ENCODE measurements around the gene SCGN.

The SCGN gene, protein sequence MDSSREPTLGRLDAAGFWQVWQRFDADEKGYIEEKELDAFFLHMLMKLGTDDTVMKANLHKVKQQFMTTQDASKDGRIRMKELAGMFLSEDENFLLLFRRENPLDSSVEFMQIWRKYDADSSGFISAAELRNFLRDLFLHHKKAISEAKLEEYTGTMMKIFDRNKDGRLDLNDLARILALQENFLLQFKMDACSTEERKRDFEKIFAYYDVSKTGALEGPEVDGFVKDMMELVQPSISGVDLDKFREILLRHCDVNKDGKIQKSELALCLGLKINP

DNA sequence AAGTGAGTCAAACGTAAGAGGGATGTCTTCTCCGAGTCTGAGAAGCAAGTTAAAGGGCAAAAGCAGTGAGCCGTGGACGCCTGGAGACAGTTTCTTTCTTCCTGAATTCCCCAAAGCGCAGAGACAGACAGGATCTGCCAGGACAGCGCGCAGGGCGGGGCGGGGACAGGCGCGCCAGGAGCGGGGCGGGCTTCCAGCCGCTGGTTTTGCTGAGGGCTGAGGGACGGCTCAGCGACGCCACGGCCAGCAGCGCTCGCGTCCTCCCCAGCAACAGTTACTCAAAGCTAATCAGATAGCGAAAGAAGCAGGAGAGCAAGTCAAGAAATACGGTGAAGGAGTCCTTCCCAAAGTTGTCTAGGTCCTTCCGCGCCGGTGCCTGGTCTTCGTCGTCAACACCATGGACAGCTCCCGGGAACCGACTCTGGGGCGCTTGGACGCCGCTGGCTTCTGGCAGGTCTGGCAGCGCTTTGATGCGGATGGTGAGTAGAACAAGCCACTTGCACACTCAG lies at the start of gene SCGN:
Gene SCGN, plus strand, starts transcription at position 209 of the 509 bp plus-strand sequence. Its CDS starts 189 bp downstream, at position 398.
- peak; percentile 57 for DNase-seq

DNA sequence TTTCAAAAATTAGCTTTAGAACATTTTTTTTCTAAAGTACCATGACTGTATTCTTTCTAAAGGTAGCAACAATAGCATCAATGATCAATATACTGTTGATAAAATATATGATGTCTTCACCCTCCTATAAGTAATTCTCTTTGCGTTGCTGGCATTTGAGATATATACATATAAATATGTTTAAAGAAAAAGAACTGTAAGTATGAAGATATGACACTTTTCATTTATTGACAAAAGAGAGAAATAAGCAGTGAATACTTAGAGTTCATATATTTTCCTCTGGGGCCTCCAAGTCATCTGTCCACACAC lies 49.4 kb upstream of the SCGN start:
- DNase-seq = no peak

DNA sequence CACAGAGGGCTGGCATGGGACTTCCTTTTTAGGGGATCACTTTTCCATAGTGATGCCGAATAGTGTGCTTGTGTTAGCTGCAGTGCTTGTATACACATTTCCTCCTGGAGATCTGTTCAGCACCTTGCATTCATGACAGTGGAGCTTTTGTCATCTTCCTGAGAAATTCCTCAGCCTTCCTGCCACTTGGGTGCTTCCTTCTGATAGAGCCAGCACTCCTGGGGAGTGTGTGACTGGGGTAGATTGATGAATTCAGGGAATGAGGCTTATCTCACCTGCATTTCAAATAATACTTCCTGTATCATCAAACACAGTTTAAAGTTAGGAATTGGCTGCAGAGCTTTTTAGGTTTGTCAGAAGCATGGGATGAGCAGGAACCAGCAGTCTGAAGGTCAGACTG lies 48.8 kb upstream of the SCGN start:
- DNase-seq = no peak

DNA sequence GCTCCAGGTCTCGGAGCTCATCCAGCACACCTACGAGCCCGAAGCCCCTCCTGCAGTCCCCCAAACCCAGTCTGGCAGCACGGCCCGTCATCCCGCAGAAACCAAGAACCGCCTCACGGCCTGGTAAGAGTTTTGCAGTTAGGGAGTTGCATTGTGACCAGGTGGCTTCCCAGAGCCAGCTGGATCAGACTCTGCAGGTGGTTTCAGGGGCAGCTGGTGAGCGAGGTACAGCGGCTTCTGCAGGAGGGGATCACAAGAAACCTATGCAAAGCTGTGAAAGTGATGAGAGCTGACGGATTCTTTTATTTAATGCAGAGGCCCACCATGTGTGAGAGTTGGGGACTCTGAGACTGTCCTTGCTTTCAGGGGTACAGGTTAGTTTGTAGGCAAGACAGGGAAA lies 45.9 kb upstream of the SCGN start:
- DNase-seq = no peak

DNA sequence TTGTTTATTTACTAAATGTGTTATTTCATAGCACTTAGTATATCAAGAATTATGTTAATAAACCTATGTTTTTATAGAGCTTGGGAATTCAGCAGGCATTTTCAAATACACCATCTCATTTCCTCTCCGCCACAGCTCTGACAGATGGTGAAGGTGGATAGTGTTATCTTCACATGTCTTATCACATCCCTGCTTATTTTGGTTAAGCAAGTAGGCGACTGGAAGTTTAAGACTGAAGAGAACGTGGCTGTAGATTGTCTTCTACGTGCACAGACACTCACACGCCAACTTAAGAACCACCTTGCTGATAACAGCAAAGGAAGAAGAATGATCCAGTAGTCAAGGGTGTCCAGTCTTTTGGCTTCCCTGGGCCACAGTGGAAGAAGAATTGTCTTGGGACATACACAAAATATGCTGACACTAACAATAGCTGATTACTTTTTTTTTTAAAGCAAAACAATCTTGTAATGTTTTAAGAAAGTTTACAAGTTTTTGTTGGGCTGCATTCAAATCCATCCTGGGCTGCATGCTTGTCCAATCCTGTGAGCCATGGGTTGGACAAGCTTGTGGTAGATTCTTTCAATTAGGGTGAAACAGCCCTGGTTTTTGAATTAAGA lies 43.3 kb upstream of the SCGN start:
- DNase-seq = no peak

DNA sequence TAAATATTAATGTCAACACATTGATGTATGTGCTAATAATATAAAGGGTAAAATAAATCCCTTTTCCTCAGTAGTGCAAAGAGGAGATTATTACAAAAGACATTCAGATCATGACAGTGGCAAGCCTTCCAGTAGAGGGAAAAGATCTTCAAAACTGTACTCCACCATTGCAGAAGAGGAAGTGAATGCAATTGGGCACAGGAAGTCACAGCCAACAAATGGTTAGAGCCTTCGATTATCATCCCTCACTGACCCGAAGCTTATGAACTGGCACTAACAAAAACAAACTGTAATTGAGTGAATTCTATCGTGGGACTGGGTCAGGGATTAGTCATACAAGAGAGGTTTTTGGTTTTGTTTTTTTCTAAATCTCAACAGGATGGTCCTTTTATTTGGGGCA lies 39.3 kb upstream of the SCGN start:
- no peak for DNase-seq

DNA sequence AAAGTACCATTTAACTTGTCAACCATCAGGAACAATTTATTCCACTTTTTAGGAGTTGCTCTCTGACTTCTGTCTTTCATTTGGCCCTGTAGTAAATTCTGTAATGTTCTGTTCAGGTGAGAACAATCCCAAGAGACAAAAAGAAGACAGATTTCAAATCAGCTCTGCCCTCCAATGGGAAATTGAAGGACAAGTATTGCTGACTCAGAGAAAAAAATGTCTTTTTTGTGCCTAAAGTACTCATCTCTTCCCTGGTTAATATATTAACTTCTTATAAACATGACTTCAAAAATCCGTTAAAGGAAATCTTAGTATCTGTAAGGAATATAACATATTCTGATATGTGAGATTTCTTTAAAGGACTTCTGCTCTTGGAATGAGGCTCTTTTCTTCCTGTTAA lies 38.6 kb upstream of the SCGN start:
- no peak for DNase-seq

DNA sequence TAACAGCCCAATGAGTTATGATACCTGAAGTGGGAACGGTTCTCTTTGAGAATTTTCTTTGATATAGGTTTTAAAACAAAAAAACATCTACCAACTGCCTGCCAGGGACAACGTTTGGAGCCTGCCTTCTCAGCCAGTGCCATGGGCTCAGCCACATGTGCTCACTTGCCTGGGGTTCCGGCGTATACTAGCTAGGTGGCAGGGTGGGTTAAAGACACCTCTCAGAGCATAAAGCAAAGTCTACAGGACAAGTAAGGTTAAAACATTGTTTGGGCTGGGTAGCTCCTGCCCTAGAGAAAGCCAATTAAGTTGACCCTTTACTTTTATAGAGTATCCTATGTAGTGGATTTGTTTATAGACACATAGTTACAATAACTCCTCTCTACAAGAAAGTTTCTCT lies 38.0 kb upstream of the SCGN start:
- no peak for DNase-seq

DNA sequence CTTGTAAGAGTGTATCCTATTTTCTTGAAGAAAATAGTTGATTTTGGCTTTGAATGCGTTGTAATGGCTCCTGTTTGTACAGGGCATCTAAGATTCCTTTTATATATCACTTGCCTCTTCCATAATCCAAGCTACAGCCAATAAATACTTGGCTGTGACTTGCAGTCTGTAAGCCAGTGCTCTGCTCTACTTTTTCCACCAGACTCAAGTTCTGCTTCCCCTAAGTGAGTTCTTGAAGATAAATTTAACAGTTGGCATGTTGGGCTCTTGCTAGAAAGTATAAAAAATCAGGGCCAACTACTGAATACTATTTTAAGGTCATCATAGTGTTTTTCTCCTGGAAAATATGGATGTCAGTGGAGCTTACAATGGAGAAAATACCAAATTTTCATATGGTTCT lies 36.5 kb upstream of the SCGN start:
- no peak for DNase-seq

DNA sequence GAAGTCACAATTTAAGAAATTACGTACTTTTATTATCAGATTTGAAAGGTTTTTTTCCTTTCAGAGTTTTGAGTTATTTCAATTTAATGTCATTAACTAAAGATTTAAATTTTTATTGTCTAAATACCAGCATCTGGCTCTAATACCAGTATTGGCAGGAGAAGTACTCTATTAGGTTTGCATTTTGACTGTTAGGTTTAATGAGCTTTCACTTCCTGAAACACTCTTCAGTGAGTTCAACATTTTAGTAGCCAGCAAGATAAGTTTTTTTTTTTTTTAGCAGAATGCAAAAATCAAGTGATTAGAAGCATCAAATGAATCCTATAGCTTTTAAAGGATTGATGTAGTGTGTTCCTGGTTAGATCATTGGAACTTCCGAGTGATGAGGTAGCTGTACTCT lies 34.0 kb upstream of the SCGN start:
- DNase-seq = no peak

DNA sequence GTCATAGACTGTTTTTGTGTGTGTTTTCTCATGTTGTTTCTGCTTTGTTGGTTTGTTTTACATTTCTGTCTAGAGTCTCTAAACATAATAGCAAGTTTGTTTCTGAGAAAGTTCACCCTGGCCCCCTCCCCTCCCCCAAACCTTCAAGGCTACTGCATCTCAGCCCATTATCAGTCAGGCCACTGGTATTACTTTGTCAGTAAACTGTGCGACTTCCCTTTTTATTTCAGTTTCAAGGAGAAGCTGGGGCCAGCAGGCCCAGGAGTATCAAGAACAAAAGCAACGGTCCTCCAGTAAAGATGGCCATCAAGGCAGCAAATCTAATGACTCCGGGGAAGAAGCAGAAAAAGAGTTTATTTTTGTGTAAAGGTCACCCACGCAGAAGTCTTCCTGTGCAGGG lies 32.8 kb upstream of the SCGN start:
- no peak for DNase-seq

DNA sequence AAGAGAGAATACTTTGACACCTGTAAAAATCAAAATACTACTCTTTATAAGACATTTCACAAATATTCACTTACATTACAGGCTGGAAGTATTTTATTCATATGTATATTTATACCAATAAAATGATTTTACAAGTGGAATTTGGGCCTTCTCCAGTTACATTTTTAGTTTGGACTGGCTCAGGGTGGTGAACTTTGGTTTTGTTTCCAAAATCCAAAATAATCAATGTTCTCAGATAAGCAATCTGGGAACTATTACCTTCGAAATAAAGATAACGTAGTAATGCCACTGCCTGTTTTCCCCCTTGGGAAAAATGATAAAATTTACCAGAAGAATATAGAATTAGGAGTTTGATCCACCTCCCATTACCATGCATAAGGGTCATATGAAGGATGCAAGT lies 31.6 kb upstream of the SCGN start:
- DNase-seq = no peak

DNA sequence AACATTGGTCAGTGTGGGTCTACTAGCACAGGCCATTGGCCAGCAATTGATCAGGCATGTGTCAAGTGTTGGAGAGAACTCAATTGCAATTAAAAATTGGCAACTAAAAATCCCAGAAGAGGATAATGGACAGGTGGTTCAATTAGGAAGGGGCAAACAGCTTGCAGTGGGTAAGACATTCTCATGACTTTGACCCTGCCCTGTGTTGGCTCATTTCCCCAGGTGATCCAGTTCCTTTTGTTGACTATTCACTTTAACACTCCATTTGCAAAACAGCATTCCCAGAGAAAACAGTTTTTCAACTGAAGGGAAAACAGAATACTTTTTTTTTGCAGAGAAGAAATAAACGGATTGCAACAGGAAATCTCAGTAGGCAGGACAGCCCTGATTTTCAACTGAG lies 28.9 kb upstream of the SCGN start:
- DNase-seq = peak; percentile 30

DNA sequence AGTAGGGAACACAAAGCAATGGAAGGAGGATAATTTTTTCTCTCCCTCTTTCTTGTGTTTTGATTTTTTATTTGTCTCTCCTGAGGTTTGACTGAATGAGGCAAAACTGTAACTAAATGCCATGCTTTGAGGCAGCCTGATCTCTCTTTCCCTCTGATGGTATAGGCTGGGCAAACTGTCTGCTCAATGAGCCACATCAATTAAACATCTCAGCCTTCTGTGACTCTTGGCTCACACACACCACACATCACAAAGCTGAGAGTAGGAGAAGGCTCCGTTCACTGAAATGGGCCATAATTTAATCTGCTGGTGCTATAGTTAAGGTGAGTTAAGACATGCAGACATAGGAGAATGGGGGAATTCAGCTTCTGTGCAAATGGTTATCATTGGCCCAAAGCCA lies 28.1 kb upstream of the SCGN start:
- DNase-seq = peak; percentile 48

DNA sequence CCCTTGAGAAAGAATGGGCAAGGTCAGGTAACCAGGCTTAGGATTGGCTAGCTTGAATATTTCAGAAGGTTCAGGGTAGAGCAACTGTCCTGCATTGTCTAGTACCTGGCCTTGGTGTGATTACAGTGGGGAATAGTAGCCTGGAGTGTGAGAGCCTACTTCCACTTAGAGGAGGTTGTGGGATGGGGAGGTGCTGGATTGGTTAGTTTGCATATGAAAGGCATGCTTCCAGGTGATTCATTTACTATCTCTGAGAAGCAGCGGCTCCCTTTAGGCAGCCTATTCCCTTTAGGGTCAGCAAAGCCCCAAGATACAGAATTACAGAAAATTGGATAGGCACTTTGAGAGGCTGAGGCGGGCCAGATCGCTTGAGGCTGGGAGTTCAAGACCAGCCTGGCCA lies 25.0 kb upstream of the SCGN start:
- DNase-seq = no peak

DNA sequence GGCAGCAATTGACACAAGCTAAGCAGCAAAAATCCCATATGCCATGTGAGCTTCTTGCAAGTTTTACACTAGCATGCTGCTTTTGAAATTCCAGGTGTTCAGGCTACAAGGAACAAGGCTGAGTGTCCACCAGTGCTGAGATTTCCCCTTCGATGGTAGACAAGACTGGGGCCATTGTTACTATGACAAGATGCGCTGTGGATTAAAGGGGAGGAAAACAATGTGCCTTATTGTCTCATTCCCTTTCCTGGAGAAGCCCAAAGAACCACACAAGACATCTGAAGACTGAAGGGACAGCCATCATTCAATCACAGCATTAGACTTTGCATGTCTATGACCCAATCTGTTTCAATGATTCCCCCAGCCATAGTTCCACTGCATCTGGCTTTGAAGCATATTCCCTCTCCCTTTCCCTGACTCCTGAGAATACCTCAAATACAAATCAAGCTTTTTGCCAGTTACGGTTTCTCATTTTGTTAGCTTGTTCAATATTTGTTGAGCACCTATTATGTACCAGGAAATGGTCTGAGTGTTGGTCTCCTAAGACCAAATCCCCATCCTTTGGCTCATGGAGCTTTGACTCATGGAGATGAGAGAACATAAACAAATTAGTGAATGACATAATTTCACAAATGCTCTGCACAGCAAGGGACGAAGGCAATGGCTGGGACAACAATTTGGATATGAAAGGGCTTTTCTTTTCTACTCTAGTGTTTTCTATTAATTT lies 23.4 kb upstream of the SCGN start:
- DNase-seq = no peak

DNA sequence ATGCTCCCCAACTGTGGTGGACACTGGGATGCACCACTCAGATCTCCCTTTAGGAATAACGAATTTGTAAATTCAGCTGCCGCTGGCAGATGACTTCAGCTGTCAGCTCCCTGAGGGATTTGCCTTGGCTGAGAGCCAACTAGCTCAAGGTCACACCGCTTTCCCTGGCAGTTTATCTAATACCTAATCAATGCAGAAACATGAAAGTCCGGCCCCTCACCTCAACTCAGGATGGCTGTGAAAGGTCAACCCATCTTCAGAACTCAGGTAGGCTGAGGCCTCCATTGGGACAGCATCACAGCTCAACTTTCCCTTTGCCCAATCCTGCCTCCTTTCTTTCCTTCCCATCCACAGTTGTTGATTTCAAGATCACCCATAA lies 22.8 kb upstream of the SCGN start:
- DNase-seq = peak; percentile 67

DNA sequence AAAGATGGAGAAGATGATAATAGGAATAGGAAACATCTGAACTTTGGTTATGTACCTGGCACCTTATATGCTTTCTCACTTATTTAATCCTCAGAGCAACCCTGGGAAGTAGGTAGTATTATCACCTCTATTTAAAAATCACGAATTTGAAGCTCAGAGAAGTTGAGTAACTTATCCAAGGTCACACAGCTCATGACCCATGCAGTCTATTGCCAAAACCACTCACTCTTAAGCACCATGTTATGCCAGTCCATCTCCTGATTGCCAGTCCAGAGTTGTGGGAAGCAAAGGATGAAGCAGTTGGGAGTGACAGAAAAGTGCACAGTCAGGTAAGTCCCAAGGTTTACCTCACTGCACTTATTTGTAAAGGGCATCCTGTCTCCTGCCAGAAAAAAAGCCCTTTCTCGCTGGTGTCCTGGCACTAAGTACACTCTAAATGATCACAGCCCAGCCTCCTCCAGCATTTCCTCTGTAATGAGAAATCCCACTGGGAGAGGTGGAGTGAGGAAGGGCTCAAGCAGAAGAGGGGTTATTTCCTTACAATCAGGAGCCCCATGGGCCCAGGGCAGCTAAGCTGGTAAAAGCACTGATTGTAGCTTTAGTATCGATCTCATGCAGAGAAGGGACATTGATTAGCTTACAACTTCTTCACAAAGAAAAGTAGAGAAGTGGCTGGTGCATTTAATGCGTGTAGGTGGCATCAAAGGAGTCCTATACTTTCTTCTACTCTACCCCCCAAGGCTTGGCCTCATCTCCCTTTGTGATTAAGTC lies 21.3 kb upstream of the SCGN start:
- no peak for DNase-seq

DNA sequence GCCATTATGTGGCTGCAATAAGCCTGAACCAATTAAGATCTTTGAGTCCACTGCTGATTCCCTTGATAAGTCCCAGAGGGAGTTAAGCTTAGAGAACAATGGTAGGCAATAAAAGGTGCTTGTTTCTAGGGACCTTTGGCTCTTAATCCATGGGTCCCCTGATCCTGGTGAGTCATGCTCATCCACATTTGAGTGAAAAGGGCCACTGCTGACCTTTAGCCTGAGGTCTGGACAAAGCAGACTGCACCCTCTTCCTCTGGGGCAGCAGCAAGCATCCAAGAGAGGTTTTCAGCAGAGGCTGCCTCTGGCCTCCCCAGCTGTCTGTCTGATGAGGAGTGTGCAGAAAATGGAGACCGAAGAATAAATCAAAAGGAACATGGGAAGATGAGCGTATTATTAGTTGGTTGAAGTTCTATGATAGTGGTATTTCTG lies 16.1 kb upstream of the SCGN start:
- DNase-seq = no peak

DNA sequence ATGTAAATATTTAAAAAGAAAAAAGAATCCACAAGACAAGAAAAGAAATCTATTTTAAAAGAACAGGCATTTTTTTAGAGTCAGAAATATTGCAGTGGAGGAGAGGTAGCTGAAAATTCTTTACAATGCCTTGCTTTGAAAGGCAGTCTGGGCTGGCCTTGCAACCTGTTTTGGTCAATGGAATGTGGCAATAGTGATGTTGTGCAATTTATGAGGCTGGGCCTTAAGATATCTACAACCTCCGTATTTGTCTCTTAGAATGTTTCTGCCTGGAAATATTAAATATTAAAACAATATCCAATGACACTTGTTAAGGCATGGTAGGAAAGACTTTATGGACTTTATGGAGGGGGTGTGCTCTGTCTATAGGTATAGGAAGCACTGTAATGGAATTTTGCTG lies 14.8 kb upstream of the SCGN start:
- DNase-seq = no peak

DNA sequence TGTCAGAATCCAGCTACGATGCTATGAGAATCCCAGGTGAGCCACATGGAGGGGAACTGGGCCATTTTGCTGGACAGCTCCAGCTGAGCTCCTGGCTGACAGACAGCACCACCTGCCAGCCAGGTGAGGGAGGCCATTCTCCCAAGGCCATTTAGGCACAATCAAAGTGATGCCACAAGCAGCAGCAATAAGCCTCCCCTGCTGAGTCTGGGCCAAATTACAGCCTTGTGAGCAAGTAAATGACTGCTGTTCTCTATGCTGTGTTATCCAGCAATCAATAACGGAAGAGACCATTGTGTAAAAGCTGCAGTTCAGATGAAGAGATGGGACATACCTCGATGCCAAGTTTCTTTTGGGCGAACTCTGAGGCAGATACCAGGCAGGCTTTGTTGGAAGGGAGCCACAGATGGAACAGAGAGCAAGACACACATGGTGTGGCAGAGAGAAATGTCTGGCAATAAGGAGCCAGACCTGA lies 14.0 kb upstream of the SCGN start:
- peak; percentile 97 for DNase-seq

DNA sequence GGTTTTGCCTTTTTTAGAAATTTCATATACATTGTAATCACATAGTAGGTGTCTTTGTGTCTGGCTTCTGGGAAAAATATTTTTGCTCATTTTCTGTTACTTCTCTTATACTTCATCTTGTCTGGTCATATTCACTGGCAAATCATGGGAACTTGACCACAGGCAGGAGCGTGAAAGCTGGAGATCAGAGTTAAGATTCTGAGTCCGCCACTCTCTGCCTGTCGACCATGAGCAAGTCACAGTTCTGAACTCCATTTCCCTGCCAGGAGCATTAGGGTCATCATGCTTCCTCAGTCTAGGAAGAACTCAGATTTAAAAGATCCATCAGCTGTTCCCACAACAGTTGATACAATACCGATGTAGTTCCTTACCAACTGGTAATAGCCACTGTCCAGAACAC lies 12.4 kb upstream of the SCGN start:
- no peak for DNase-seq

DNA sequence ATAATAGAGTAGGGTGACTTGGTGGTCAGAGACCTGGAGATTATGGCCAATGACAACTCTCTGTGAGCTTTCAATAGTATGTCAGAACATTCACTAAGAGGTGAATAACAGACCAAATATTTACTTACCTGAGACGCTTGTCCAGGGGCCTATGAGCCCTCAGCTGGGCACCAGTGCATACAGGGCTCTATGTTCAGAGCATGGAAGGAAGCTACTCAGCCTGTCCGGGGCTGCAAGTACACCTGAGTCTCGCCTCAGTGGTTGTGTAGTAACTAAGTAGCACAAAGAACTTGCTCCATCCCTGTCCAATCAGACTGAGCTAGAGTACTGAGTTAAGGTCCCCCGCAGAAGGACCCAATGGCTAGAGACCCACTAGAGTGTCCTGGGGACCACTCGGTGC lies 11.6 kb upstream of the SCGN start:
- no peak for DNase-seq

DNA sequence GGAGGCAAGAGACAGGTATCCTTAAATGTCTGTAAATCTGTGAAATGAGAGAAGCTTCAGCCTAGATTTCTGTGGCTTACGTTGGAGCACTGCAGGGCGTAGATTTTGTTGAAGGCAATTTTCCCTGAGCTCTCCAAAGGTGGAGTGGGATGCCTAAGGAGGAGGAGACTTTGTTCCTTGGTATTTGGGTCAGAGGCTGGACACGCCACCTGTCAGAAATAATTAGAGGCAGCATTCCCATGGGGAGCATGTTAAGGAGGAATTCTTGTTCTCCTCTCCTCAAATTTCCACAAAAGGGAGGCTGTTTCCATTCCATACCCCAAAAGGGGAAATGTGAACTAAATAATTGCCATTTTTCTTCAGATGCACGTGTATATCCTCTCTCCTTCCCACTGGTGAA lies 11.1 kb upstream of the SCGN start:
- no peak for DNase-seq
